HG02852 (cell line): ENCODE data around the gene CHEK1.

Source experiments
- ATAC-seq: cut with Tn5 transposase; IDR thresholded peaks from one replicate; pipeline ENCODE4 v1.9.1; 2021; ENCODE audit warnings: mild to moderate bottlenecking, moderate library complexity; ENCODE audit not compliant: unreplicated experiment

The CHEK1 gene

GRCh38 chr11:125625630-125626287 is 796 bp downstream of the CHEK1 start:
- ATAC-seq: peak; percentile 86

DNA sequence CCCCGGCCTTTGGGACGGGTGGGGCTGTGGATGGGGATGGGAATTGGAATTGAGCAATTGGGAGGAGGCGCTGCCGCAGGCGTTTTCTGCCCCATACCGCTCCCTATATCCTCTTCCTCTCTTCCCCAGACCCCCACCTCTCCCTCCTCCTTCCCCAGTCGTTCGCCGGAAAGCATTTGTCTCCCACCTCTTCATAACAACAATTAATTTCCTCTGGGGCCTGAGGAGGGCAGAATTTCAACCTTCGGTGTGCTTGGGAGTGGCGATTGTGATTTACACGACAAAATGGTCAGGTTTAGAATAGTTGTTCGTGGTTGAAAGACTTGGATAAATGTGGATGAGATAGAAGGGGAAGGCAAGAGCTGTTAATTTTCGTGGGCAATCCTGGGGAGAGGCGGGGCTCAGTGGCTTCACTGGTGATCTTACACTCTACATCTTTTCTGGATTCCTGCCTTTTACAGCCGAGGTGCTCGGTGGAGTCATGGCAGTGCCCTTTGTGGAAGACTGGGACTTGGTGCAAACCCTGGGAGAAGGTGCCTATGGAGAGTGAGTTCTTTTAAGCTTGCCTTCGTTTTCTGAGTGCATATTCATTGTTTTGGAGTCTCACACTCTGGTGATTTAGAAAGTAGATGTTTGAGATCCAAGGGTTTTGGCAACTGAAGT is 1.5 kb downstream of the CHEK1 start:
- ATAC-seq: peak; percentile 35

DNA sequence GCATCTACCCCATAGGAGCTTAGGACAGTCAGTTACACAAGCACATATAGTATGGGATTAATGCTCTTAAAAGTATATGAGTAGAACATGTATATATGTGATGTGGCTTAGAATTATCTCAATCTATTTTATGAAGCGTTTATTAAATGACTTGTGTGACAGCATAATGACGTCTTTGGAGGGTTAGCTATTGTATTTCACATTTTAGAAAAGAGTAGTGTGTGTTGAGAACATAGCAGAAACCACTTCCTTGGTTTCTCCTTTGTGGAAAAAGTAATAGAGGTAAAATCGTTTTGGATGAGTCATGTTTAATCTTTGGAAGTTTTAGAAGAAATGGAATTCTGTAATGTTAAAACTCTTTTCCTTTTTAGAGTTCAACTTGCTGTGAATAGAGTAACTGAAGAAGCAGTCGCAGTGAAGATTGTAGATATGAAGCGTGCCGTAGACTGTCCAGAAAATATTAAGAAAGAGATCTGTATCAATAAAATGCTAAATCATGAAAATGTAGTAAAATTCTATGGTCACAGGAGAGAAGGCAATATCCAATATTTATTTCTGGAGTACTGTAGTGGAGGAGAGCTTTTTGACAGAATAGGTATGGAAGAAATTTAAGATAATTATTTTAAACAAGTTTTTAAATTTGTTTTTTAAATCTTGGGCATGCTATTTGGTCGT is 2.4 kb downstream of the CHEK1 start:
- no peak for ATAC-seq

DNA sequence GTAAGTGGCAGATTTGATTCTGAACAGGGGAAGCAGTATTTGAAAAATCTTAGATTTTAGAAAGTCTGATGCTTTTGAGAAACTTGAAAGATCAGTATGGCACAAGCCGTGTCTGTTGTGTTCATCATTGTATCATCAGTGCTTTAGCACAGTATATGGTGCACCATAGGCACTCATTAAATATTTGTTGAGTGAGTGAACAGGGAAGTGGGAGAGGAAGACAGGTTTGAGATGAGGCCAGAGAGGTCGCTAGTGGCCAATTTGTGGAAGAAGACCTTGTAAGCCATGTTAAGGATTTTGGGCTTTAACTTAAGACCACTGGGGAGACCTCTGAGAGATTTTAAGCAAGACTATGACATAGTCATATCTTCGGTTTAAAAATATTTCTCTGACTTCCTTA is 12.9 kb downstream of the CHEK1 start:
- no peak for ATAC-seq

DNA sequence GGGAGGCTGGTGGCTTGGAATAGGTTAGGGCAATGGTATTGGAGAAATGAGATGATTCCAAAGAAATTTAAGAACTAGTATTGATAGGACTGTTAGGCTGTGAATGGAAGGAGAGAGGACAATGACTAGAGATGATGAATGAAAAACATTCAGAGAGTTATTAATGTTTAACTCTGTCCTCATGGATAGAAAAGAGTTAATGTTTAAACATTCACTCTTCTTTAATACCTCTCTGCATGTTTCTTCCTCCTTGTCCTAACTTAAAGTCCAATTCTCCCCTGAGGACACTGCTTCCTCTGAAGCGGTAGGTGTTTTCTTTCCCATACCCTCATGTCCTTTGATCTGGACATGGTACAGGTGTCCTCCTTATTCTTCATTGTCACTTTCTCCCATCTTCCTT is 13.4 kb downstream of the CHEK1 start:
- no peak for ATAC-seq

DNA sequence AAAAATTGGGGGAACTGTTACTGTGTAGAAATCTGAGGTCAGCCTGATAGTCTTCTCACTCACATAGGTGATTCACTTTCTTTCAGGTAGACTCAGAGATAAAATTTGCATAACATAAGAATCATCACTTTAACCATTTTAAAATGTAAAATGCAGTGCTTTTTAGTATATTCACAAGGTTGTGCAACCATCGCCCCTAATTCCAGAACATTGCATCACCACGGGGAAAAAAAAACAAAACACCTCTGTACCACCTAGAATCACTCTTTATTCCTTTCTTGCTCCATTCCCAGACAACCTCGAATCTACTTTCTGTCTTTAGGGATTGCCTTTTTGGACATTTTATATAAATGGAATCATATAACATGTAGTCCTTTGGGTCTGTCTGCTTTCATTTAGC is 20.9 kb downstream of the CHEK1 start:
- no peak for ATAC-seq

GRCh38 chr11:125649465-125650166 is 24.7 kb downstream of the CHEK1 start:
- no peak for ATAC-seq

DNA sequence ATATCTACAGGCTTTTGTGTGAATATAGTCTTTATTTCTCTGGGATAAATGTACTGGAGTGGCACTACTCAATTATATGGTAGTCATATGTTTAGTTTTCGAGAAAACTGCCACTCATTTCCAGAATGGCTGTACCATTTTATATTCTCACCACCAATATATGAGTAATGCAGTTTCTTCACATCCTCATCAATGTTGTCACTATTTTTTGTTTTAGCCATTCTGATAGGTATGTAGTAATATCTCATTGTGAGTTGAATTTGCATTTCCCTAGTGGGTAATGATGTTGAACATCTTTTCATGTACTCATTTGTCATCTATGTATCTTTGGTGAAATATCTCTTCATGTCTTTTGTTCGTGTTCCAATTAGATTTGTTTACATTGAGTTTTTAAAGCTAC is 37.7 kb downstream of the CHEK1 start:
- ATAC-seq: no peak

DNA sequence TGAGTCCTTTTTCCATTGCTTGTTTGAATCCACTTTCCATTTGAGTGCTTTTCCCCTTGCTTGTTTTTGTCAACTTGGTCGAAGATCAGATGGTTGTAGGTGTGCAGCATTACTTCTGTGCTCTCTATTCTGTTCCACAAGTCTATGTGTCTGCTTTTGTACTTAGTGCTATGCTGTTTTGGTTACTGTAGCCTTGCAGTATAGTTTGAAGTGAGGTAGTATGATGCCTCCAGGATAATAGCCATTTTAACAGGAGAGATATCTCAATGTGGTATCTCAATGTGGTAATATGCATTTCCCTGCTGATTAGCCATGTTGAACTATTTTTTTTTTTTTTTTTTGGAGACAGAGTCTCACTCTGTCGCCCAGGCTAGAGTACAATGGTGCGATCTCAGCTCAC is 38.9 kb downstream of the CHEK1 start:
- ATAC-seq: no peak

DNA sequence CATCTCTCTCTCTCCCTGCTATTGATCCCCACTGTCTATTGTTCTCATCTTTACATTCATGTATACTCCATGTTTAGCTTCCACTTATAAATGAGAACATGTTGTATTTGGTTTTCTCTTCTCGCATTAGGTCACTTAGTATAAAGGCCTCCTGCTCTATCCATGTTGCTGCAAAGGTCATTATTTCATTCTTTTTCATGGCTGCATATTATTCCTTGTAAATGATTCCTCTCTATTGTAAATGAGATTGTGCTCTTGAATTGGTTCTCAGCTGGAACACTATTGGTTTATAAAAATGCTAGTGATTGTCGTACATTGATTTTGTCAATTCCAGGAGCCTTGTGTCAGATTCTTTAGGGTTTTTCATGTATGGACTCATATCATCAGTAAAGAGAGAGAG is 42.2 kb downstream of the CHEK1 start:
- no peak for ATAC-seq

DNA sequence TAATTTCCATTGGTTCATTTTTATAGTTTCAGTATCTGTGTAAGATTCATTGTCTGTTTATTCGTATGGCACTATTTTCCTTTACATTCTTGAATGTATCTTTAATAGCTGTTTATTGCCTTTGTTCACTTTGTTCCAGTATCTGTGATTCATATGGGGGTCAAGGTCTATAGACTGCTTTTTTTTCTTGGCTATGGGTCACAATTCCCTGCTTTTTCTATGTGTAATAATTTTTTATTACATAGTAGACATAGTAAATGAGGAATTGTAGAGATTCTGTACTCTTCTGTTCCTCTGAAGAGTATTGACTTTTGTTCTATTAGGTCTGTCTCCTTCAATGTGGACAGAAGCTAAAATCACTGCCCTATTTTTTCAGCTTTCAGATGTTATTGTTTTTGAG is 45.2 kb downstream of the CHEK1 start:
- no peak for ATAC-seq

DNA sequence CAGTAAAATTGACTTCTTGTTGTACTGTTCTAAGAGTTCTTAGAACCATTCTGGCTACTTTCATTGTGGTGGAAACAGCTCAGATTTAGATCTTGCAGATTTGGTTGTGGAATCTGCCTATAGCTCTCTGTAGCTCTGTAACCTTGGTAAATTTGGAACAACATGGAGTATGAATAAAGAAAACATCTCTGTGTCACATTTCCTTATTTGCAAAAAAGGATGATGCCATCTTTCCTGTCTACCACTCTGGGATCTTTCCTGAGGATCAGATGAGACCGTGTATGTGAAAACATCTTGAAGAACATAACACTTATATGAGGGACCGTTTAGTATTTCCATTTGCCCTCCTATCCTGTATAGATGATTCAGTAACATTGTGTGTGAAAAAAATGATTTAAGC is 46.6 kb downstream of the CHEK1 start:
- no peak for ATAC-seq

DNA sequence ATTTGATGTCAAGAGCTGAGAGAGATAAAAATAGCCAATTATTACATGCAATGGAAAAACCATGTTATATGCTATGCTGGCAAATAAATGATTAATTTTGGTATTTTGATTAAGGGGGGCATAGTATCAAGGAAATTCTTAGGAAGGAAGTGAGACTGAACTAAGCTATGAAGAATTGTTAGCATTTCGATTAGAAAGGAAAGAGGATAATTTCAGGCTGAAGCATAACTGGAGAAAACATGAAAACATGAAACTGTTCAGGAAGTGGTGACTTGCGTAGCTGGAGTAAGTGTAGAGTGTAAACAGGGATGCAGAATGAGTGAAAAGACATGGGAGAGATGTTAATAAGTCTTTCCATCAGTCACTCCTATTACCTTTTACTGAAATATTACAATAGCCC is 49.2 kb downstream of the CHEK1 start:
- ATAC-seq: no peak

DNA sequence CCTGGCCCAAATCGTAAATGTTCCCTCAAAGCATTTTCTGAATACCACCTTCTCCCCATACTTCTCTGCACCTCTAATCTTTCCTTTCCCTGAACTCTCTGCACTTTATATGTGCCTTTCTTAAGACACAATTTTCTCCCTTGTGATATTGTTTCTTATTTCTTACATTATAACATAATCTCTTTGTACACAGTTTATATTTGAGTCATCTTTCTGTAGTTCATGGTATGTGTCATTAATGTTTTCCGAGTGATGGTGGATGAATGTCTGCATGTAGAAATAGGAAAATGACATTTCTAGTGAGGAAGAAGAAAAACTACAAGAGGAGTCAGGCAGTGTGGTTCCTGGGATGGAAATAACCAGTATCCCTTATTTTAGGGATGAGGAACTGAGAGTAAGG is 50.2 kb downstream of the CHEK1 start:
- ATAC-seq: no peak

DNA sequence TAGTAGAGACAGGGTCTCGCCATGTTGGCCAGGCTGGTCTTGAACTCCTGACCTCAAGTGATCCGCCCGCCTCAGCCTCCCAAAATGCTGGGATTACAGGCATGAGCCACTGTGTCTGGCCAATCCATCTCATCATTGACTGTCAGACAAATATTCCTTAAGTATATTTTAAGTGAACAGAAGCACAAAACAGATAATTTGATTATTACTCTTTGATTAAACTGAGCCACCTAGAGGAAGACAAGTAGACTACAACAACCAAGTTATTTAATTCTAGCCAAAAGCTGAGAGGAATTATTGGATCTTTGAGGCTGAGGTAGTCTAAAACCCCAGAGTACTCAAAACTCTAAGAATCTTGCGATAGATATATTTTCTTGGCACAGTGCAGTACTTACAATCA is 54.4 kb downstream of the CHEK1 start:
- ATAC-seq: no peak

DNA sequence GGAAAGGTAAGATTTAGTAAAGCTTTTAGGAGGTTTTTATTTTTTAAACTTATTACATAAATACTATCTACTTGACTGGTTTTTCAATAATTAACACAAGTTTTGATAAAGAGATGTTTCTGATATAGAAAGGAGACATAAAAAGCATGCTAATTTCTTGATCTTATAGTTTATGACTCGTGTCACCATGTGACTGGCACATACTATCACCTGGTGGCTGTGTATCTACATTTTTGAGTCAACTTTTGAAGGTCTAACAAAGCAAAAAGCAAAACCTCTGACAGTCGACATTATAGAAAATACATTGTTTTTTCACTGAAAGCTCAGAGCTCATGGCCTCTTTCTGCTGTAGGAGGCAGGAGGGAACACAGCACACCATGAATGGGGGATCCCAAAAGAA is 54.9 kb downstream of the CHEK1 start:
- no peak for ATAC-seq

GRCh38 chr11:125680747-125681146 is 55.8 kb downstream of the CHEK1 start, which contains the start of gene ACRV1:
Gene ACRV1 (minus strand): TSS chr11:125680847. CDS start chr11:125680780, 67 bp downstream.
- no peak for ATAC-seq

- no peak for ATAC-seq
Measured at GRCh38 chr11:125685228-125685627, 60.3 kb downstream of the CHEK1 start.

DNA sequence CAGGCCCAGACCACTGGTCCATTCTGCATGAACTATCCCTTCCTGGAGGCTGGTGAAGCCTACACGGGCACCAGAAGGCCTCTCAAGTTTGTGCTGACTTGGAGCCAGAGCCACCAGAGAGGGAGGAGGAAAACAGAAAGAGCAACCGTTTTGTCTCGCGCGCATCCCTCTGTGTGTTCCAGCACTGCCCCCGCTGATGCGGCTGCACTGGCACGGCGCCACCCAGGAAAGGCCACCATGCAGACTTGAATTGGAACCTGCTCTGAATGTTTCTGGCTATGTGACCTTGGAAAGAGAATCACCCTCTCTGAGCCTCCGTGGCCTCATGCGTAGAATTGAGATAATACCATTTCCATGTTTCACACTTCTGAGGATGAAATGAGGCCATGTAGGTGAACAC is 63.1 kb downstream of the CHEK1 start:
- ATAC-seq: no peak

DNA sequence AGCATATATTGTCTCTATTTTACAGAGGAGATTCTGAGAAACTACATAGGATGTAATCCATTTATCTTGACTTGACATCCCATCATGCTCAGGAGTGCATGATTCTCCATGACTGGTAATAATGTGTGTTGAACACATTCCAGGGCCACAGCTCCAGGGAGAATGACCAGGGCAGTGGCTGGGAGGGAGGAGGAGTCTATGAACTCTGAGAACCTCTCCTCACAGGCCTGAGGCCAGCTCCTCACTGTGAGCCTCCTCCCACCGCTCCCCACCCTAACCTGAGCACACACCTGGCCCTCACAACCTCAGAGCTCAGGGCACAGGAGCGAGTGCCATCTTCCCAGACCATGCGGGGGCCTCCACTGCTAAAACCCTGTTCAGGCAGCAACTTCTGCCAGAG is 63.7 kb downstream of the CHEK1 start:
- no peak for ATAC-seq

GRCh38 chr11:125689274-125689859 is 64.4 kb downstream of the CHEK1 start:
- no peak for ATAC-seq
